GM15510 (cell line): ENCODE data around the gene CALML5.

Experiments
- POLR2A ChIP-seq: IDR thresholded peaks from 3 replicates; pipeline ENCODE4 v1.6.1; 2011; ENCODE audit warnings: borderline replicate concordance; ENCODE audit not compliant: insufficient read length; ENCODE audit errors: extremely low read depth

Gene CALML5

DNA sequence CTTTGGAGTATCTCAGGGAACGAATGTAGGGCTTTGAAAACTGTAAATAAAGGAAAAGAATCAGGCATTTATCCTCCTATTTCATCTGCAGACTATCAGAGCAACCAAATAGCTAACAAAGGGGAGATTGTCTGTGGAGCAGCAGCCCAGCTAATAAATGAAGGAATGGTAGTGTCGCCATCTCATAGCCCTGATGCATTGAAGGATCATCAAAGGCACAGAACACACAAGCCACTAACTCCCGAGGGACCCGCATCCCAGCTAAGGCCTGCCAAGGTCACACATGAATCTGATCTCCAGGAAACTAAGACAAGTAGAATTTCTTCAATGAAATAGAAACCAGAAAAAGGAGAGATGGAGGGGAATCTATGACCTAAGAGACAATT is 38.2 kb downstream of the CALML5 start:
- TF ChIP-seq POLR2A = no peak

DNA sequence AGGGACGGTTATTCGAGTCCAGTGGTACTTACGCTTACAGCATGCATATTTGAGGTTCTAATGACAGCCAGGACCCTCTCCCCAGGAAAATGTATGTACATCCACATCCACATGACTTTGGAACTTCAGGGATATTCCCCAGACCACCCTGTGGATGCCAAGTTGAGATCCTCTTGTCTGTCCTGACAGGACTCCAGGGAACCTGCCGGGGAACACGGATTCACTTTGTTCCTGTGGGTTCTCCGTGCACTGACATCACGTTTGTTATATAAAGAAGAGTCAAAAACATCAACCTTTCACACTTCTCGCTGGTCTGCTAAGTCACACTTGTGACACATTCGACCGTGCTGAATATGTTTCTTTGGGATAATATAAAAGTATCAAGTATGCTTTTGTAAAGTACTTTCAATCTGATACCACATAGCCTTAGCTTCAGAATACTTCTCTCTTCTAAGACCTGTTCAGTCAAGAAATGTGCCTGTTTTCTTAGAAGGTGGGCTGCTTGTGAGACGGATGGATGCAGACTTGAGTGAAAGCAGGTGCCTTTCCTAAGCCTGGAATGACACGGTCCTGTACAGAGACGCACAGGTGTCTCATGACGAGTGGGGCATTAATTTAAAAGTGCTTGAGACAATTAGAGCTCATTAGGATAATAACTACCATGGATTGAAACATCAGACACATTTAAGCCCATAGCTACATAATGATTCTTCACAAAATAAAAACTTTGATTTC is 38.7 kb downstream of the CALML5 start:
- no peak for TF ChIP-seq POLR2A

DNA sequence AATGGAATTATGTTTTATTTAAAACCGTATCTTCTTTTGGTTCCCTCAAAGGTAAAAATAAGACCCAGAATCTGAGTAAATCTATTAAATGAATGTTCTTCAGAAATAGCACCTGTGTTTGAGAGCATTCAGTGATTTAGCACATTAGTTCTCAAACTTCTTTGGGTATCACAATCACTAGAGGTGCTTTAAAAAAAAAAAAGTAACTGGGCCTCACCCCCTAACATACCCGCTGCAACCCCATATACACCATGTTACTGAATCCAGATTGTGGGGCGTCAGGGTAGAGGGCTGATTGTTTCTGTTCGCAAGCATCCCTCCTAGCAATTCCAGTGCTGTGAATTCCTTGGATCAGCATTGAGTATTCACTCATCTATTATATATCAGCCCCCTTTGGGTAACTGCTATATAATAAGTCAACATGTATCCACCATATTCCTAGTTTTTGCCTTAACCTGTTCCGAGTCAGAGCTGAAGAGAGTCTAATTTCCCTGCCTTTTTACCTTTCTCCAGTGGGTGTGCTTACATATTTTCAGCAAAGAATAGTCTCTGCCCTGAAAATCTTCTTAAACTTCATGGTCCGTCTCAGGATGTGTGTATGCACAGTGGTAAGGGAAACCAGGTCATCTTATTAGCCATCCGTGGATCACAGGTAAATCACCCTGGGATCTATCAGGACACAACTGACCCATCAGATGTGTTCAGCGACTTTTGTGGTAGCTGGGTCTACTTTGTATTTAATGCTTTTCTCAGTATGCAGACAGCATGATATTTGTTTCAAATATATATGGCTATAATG is 40.2 kb downstream of the CALML5 start:
- no peak for TF ChIP-seq POLR2A

DNA sequence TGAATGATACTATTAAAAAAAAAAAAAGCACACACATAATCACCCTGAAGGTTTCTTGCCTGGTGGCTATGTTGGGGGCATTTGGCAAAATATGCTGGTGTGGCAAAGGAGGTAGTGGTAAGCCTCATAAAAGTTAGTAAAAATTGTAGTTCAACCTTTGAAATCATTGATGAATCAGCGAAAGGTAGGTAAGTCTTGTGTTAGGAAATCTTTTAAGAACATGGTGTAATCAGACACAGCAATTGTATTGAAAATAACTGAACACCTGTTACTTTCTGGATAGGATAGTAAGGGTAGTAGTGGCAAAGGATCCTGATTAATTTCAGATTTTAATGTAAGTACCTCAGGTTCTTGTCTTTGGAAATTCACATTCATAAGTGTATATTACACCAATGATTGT is 40.9 kb downstream of the CALML5 start:
- no peak for TF ChIP-seq POLR2A

DNA sequence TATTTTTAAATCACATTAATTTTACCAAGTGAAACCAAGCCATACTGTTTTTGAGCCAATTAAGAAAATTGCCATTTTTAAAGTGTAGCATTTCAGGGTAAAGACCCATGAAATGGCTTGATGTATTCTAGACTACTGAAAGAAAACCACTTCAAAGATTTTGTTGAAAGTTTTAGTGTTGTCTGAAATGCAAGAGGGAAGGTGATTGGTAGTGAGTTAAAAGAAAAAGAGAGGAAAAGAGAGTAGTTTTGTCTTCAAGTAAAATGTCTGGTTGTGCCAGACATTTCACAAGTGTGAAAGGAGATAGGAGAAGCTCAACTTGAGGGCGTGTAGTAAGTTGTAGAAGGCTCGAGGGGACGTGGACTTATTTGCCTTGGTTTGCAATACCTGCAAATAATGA is 41.6 kb downstream of the CALML5 start:
- no peak for TF ChIP-seq POLR2A

DNA sequence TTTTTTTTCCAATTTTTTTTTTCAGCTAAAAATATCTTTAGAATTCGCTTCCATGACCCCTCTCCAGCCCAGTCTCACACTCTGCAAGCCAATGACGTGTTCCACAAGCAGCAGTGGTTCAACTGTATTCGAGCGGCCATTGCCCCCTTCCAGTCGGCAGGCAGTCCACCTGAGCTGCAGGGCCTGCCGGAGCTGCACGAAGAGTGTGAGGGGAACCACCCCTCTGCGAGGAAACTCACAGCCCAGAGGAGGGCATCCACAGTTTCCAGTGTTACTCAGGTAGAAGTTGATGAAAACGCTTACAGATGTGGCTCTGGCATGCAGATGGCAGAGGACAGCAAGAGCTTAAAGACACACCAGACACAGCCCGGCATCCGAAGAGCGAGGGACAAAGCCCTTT is 42.8 kb downstream of the CALML5 start:
- no peak for TF ChIP-seq POLR2A

DNA sequence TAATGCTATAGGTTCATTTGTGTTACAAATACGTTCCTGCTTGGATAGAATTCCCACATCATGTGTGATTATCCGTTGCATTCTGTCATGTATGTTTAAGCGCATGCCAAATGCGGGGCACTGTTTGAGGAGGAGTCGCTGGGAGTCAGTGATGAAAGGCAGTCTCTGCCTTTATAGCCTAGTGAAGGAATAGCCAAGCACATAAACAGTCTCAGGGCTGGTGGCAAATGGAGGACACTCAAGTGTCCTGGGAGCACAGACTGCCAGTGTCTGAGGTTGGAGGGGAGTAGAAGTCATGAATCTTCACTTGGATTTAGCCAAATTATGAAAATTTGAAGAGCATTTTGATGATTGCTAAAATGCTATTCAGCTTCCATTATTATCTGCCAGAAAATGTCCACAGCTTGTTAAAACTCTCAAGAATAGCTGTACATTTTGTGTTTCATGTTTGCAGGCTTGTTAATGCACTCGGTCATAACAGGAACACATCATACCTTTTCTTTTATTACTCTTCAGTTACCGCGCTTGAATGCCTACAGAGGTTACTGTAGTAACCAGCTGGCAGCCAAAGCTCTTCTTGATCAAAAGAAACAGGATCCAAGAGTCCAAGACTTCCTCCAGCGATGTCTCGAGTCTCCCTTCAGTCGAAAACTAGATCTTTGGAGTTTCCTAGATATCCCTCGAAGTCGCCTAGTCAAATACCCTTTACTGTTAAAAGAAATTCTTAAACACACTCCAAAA is 45.5 kb downstream of the CALML5 start:
- TF ChIP-seq POLR2A = no peak

DNA sequence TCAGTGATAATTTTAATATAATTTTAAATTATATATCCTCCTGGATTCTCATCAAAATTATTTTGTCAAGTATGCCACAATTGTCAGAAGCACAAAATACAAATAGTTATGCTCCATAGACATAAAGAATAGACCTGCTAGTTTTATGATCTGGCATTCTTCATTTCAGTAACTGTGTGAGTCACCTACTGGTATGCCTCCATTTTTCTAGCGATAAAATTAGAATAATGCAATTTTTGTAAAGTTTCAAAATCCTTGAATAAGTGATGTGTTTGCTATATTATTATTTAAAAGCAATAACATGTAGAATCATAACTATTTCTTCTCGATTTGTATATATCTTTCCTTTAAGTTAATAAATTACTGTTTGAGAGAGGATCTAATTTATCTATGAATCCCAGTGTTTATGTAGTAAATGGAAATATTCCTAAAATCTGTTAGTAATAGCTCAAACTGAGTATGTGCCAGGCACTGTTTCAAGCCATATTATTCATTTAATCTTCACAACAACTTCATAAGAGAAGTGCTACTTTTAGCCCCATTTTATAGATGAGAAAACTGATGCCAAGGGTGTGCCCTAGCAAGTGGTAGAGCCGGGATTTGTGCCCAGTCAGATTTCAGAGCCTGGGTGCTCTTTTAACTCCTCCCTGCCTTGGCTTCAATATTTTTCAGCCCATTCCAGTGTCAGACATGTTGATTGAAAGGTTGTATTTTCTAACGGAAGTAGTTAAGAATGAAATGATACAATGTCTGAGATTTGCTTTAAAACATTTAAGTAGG is 48.6 kb downstream of the CALML5 start:
- no peak for TF ChIP-seq POLR2A

DNA sequence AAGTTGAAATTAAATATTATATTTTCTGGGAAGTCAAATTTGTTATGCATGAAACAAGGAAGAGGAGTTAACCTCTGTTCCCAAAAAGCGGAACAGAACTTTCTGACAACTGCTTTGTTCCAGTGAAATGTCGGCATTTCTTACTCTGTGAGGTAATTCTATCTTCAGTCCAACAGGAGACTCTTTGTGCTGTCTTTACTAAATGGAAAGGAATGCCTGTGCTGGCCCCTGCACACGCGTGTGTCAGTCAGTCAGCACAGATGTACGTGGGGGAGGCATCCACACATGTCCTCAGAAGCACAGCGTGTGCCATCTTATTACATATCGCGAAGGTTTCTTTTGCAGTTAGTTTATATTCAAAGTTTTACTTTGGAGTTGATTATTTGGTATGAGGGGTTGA is 49.5 kb downstream of the CALML5 start:
- no peak for TF ChIP-seq POLR2A

DNA sequence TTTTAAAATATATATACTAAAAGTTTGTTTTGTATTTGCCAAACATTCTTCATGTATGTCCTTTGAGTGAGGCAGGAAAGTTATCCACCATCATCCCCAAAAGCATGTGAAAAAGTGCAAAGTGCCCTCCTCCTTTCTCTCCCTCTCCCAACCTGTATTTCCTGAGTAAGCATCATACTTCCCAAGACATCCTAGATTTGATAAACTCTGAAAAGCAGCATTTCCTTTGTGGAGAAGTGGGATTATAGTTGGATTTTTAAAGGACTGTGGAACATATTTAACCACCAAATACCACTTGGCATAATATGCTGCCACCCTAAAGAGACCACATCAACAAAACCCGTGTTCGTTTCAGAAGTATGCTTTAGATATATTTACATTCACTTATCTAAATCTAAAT is 50.1 kb downstream of the CALML5 start:
- TF ChIP-seq POLR2A = no peak
